ENCODE measurements around the gene SEPTIN14.

DNA sequence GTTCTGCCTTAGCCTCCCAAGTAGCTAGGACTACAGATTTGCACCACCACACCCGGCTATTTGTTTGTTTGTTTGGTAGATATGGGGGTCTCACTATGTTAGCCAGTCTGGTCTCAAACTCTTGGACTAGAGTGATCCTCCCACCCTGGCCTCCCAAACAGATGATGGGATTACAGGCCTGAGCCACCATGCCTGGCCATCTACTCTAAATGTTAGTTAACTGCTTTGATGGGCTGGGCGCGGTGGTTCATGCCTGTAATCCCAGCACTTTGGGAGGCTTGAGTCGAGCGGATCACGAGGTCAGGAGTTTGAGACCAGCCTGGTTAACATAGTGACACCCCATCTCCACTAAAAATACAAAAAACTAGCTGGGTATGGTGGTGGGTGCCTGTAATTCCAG lies 74.8 kb downstream of the SEPTIN14 start:
- TF ChIP-seq CTCF (IDR thresholded peaks at IDR 0.05; ENCODE audit: poor library complexity) (no peak), EZH2phosphoT487 (IDR thresholded peaks at IDR 0.05; ENCODE audit: low read depth, severe bottlenecking, unreplicated experiment) (no peak), EZH2 (IDR thresholded peaks at IDR 0.05; ENCODE audit: borderline replicate concordance) (no peak)
